Endothelial cell of umbilical vein (primary cell): ENCODE data around the gene GOLGA2. TPM values are rescaled to one million over a fixed set of nuclear protein-coding genes. Genes with fewer than 3 reads are reported as not detected.

Source experiments
- BruUV-seq: library from RNA; stranded (reverse); fragments of 400-500 nt; replicated peaks from 2 replicates; lab custom pipeline; 2021; lab: Mats Ljungman, UMichigan
- CTCF ChIA-PET: fragments of 300-600, 350-600 bp; sonication (Branson Sonifier 250); formaldehyde crosslinking; loops from one replicate; lab custom pipeline; 2021; ENCODE audit warnings: antibody characterized with exemption, inconsistent platforms; lab: Charles Lee
- POLR2A ChIA-PET: fragments of 300-600, 350-600 bp; sonication (Branson Sonifier 250); formaldehyde crosslinking; loops from one replicate; lab custom pipeline; 2021; ENCODE audit warnings: antibody characterized with exemption, inconsistent platforms; lab: Charles Lee
- DNase-seq: peaks from one replicate; pipeline ENCODE4 v3.0.0-alpha.2; 2011; ENCODE audit warnings: low read depth, low spot score
- FAIRE-seq: peaks from 2 replicates; lab custom pipeline; 2011; peaks lifted over from hg19 to GRCh38; lab: Jason Lieb, UNC
- H2AFZ ChIP-seq: 2 replicates; pipeline ENCODE4 v1.6.0; 2012; ENCODE audit warnings: low read depth, low read length, control low read depth, inconsistent platforms
- H3K27ac ChIP-seq: 2 replicates; pipeline ENCODE4 v1.5.1; 2011; ENCODE audit warnings: low read depth, mild to moderate bottlenecking, control low read depth, low read length, moderate library complexity; ENCODE audit not compliant: insufficient read depth
- H3K27me3 ChIP-seq, 2 experiments: 2 replicates each; pipeline versions ENCODE4 v1.6.0 to v1.6.1; 2011; ENCODE audit warnings: low read length in 2 of 2, mixed read lengths in 1 of 2; ENCODE audit not compliant: control insufficient read depth in 2 of 2, insufficient read depth in 2 of 2
- H3K36me3 ChIP-seq, 2 experiments: 2 replicates in 1 of 2; 3 replicates in 1 of 2; pipeline ENCODE4 v1.5.1; 2011; ENCODE audit warnings: low read length in 2 of 2, mild to moderate bottlenecking in 1 of 2, moderate library complexity in 1 of 2; ENCODE audit not compliant: control insufficient read depth in 2 of 2, insufficient read depth in 2 of 2; ENCODE audit errors: extremely low read depth in 1 of 2
- H3K4me1 ChIP-seq: 3 replicates; pipeline ENCODE4 v1.5.1; 2011; ENCODE audit warnings: mild to moderate bottlenecking, low read length; ENCODE audit not compliant: control insufficient read depth, insufficient read depth; ENCODE audit errors: extremely low read depth
- H3K4me2 ChIP-seq: 2 replicates; pipeline ENCODE4 v1.6.1; 2011; ENCODE audit warnings: low read length, control low read depth, mixed read lengths; ENCODE audit not compliant: insufficient read depth
- H3K4me3 ChIP-seq, 3 experiments: fragments of 200-600 bp in 1 of 3; sonication (generic), shearing (Covaris generic) in 1 of 3; replicated peaks in 1 of 3; 2 replicates each; pipeline ENCODE4 v1.5.1; 2011 to 2016; ENCODE audit warnings: control low read depth in 3 of 3, low read length in 3 of 3, mild to moderate bottlenecking in 2 of 3, inconsistent platforms in 1 of 3, low read depth in 1 of 3, moderate library complexity in 1 of 3; ENCODE audit not compliant: insufficient read depth in 1 of 3
- H3K79me2 ChIP-seq: 2 replicates; pipeline ENCODE4 v1.6.0; 2012; ENCODE audit warnings: low read length, inconsistent platforms; ENCODE audit not compliant: control insufficient read depth, insufficient read depth
- H3K9ac ChIP-seq: replicated peaks from 2 replicates; pipeline ENCODE3; 2011; ENCODE audit warnings: low read length, control low read depth; ENCODE audit not compliant: insufficient read depth; ENCODE audit errors: extremely low read depth
- H3K9me1 ChIP-seq: replicated peaks from 3 replicates; pipeline ENCODE4 v1.6.0; 2011; ENCODE audit warnings: mild to moderate bottlenecking, low read length; ENCODE audit not compliant: control insufficient read depth, insufficient read depth; ENCODE audit errors: extremely low read depth
- H3K9me3 ChIP-seq: replicated peaks from 2 replicates; pipeline ENCODE4 v1.5.1; 2012; ENCODE audit warnings: low read length, inconsistent platforms; ENCODE audit not compliant: control insufficient read depth, insufficient read depth
- H4K20me1 ChIP-seq: replicated peaks from 2 replicates; pipeline ENCODE3; 2011; ENCODE audit warnings: mild to moderate bottlenecking, low read length; ENCODE audit not compliant: control insufficient read depth, insufficient read depth; ENCODE audit errors: extremely low read depth
- EZH2 ChIP-seq: IDR thresholded peaks from 2 replicates; pipeline ENCODE4 v1.6.1; 2012; ENCODE audit warnings: borderline replicate concordance, low read depth, mild to moderate bottlenecking, moderate library complexity, low read length, inconsistent platforms; ENCODE audit not compliant: severe bottlenecking
- FOS ChIP-seq: IDR thresholded peaks from 2 replicates; pipeline ENCODE4 v1.6.1; 2011; ENCODE audit warnings: mild to moderate bottlenecking, low read length, moderate library complexity, borderline replicate concordance; ENCODE audit not compliant: insufficient read depth
- GATA2 ChIP-seq: IDR thresholded peaks from 2 replicates; pipeline ENCODE4 v1.7.0; 2011; ENCODE audit warnings: low read depth, mild to moderate bottlenecking, moderate library complexity, mixed read lengths, low read length; ENCODE audit not compliant: insufficient read length, insufficient read depth
- JUN ChIP-seq: IDR thresholded peaks from 2 replicates; pipeline ENCODE4 v1.6.1; 2011; ENCODE audit warnings: borderline replicate concordance, low read depth; ENCODE audit not compliant: insufficient read length, insufficient read depth
- MYC ChIP-seq: IDR thresholded peaks from one replicate; pipeline ENCODE4 v1.6.1; 2011; ENCODE audit warnings: mild to moderate bottlenecking, low read depth, low read length
- POLR2A ChIP-seq: IDR thresholded peaks from 2 replicates; pipeline ENCODE4 v1.6.1; 2012; ENCODE audit warnings: low read depth, mild to moderate bottlenecking, control low read depth, low read length
- POLR2AphosphoS5 ChIP-seq: IDR thresholded peaks from 2 replicates; pipeline ENCODE4 v1.6.1; 2012; ENCODE audit warnings: low read depth, mild to moderate bottlenecking, control low read depth, low read length, moderate library complexity; ENCODE audit not compliant: insufficient read depth
- dilution Hi-C: fragments of 300-500 bp; cut with MboI; formaldehyde crosslinking; loops from one replicate; pipeline ENCODE4 v1.15.0; 2019; ENCODE audit warnings: low sequenced_read_pairs; ENCODE audit not compliant: extremely low pct_ligation_motif_present
- intact Hi-C: fragments of 100-400 bp; cut with micrococcal nuclease; formaldehyde crosslinking; loops from one replicate; pipeline ENCODE4 v1.10.0; 2022
- polyA plus RNA-seq, 4 experiments: library from polyadenylated mRNA; depleted of rRNA in 3 of 4; stranded (reverse) in 3 of 4; unstranded in 1 of 4; fragments of >200 nt; gene quantifications; 2 replicates each; pipeline versions ENCODE4 v1.2.1 to v1.2.3, GENCODE V29; 2011 to 2012; ENCODE audit warnings: missing spikeins in 1 of 4
- total RNA-seq: library from RNA; stranded (reverse); gene quantifications from 2 replicates; pipeline ENCODE4 v1.2.3, GENCODE V29; 2021
- TF ChIP-seq, protein P1 (sequence below): IDR thresholded peaks from 2 replicates; pipeline ENCODE4 v1.6.1; 2011; ENCODE audit not compliant: insufficient read depth, insufficient read length
- TF ChIP-seq, protein P2 (sequence below), 2 donors: IDR thresholded peaks; 1 replicate in 1 of 2; 2 replicates in 1 of 2; pipeline ENCODE4 v1.5.1; 2011; ENCODE audit warnings: low read length in 2 of 2, mild to moderate bottlenecking in 2 of 2, moderate library complexity in 2 of 2, control low read depth in 1 of 2, inconsistent platforms in 1 of 2, low read depth in 1 of 2; ENCODE audit not compliant: insufficient read depth in 1 of 2; ENCODE audit errors: extremely low read depth in 1 of 2

Gene GOLGA2
- total and polyA plus RNA-seq, 2 donors (not counting 3 experiments of a cell fraction or from before 2014, with no cell fraction given) = 52.3 to 114 TPM

DNA sequence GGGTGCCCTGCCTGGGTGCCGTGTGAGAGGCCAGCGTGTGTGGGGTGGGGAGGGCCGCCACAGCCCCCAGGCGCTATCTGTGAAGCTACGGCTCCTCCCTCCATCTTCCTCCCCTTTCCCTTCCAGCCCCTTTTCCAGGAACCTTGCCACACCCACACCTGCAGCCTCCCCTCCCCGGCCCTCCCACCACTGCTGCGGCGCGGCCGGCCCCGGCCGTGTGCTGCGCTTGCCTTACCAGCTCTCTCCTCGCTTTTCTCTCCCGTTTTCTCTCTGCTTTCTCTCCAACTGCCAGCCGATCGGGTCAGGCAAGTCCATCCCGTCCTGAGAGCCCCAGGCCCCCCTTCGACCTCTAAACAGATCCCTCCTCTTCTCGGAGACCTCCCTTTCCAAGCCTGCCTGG is 21.4 kb downstream of the GOLGA2 start:
- ChIA-PET CTCF (interaction anchor here (0.8 to 1.8 kb wide), 6 partner anchors 10 to 157 kb away, joined by 5 to 11 read pairs (median 6); no protein-coding TSS in a partner anchor), POLR2A (no interaction called here)
- intact Hi-C loops = no loop called here

More for the DNA sequence above, 21.4 kb downstream of the GOLGA2 start:
- no peak overlapping the region for H3K27ac ChIP-seq
- DNase-seq = no peak
- peaks cover 15% of the 10 kb centered on the region for H3K4me1 ChIP-seq
- H3K9me1 ChIP-seq = no peaks in the 10 kb centered on the region
- peaks cover 6 to 22% of the 10 kb centered on the region in 2 experiments for H3K36me3 ChIP-seq
- no peak overlapping the region for H3K9ac ChIP-seq
- no peak overlapping the region for H3K4me2 ChIP-seq
- BruUV-seq = no TSS peak
- no peak overlapping the region for H3K4me3 ChIP-seq
- H3K9me3 ChIP-seq = no peaks in the 10 kb centered on the region
- TF ChIP-seq MYC (no peak), GATA2 (no peak), POLR2AphosphoS5 (no peak), JUN (no peak), FOS (no peak), EZH2 (no peak), POLR2A (no peak)
- TF ChIP-seq, protein P1, sequence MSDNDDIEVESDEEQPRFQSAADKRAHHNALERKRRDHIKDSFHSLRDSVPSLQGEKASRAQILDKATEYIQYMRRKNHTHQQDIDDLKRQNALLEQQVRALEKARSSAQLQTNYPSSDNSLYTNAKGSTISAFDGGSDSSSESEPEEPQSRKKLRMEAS = no peak
- TF ChIP-seq, protein P2, sequence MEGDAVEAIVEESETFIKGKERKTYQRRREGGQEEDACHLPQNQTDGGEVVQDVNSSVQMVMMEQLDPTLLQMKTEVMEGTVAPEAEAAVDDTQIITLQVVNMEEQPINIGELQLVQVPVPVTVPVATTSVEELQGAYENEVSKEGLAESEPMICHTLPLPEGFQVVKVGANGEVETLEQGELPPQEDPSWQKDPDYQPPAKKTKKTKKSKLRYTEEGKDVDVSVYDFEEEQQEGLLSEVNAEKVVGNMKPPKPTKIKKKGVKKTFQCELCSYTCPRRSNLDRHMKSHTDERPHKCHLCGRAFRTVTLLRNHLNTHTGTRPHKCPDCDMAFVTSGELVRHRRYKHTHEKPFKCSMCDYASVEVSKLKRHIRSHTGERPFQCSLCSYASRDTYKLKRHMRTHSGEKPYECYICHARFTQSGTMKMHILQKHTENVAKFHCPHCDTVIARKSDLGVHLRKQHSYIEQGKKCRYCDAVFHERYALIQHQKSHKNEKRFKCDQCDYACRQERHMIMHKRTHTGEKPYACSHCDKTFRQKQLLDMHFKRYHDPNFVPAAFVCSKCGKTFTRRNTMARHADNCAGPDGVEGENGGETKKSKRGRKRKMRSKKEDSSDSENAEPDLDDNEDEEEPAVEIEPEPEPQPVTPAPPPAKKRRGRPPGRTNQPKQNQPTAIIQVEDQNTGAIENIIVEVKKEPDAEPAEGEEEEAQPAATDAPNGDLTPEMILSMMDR (IDR thresholded peaks at IDR 0.05; ENCODE audit: extremely low read depth in 1 of 2, insufficient read depth in 1 of 2, low read depth in 1 of 2, low read length in 2 of 2) = no peak
- H3K79me2 ChIP-seq = no peaks in the 10 kb centered on the region
- no peak for FAIRE-seq
- no peak overlapping the region for H2AFZ ChIP-seq
- dilution Hi-C loops = no loop called here
- H3K27me3 ChIP-seq = no peaks in the 10 kb centered on the region
- no peaks in the 10 kb centered on the region for H4K20me1 ChIP-seq
